ENCODE results near the gene GID8. TPM values are rescaled to one million over a fixed set of nuclear protein-coding genes. Genes with fewer than 3 reads are reported as not detected.
A peak's percentile ranks its signal among the peaks of the same experiment; 100 is the strongest.

Gene GID8
- total and polyA plus RNA-seq, 2 of the 13 experiments (the other 11 are each of a cell fraction or from before 2014, with no cell fraction given), result 39.6 to 59.8 TPM

DNA sequence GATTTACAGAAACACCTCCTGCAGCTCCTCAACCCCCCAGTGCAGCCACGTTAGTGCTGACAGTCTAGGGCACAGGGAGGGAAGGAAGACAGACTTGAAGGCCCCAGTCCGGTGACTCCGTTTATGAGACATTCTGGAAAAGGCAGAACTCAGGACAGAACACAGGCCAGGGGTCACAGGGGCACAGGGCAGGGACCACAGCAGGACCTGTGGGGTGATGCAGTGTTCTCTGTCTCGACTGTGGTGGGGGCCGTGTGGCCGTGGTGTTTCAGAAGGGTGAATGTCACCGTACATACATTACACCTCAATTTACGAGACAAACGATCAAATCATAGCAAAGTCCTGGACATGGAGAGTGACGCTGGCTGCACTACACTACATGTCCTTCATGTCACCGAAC lies 57.5 kb downstream of the GID8 start:
- ATAC-seq (no peak), FAIRE-seq (no peak), DNase-seq (ENCODE audit: low spot score) (no peak)
- H3K9me3 ChIP-seq (ENCODE audit: low read length), result no peaks in the 10 kb centered on the region
- in situ Hi-C loops (cut with HindIII; ENCODE audit: extremely low pct_ligation_motif_present, low pct_unique_long_range_greater_than_20kb), result no loop called here
- H3K36me3 ChIP-seq (replicated peaks in 1 of 2; ENCODE audit: control insufficient read depth in 1 of 2, insufficient read depth in 2 of 2, low read length in 2 of 2), result no peaks in the 10 kb centered on the region
- BruUV-seq (replicated peaks), result no TSS peak
- ChIA-PET CTCF (ENCODE audit: low intra/inter-chr PET ratio, low total read pairs) (no interaction called here), POLR2A (no interaction called here)
- H4K20me1 ChIP-seq (ENCODE audit: insufficient read depth, low read length), result peaks cover 3% of the 10 kb centered on the region; the same call in 1 of the 2 replicates
- 15% methylated on average over 11 of the region's 11 CpGs for WGBS (ENCODE audit: low lambda C conversion rate)
- no peak overlapping the region for H2AFZ ChIP-seq (ENCODE audit: low read length)
- H3K9ac ChIP-seq (ENCODE audit: insufficient read depth, low read depth, low read length), result no peak overlapping the region
- H3K27ac ChIP-seq (ENCODE audit: extremely low read length, insufficient read depth, low read length), result no peak overlapping the region
- H3K79me2 ChIP-seq (ENCODE audit: insufficient read depth, low read length), result no peaks in the 10 kb centered on the region
- H3K27me3 ChIP-seq (ENCODE audit: control insufficient read depth in 1 of 2, insufficient read depth in 2 of 2, low read length in 2 of 2), result peaks cover 59 to 94% of the 10 kb centered on the region in 2 experiments
- H3K4me3 ChIP-seq (replicated peaks in 1 of 3; ENCODE audit: insufficient read depth in 1 of 3, low read depth in 2 of 3, low read length in 3 of 3), result no peak overlapping the region
- no peak overlapping the region for H3K4me2 ChIP-seq (ENCODE audit: low read depth, low read length)
- H3K4me1 ChIP-seq (ENCODE audit: insufficient read depth, low read length), result no peaks in the 10 kb centered on the region
- intact Hi-C loops (cut with micrococcal nuclease; ENCODE audit: unreplicated experiment), result no loop called here
- no peak for TF ChIP-seq NFIC (IDR thresholded peaks at IDR 0.05; ENCODE audit: low read length)
- TF ChIP-seq, protein P1, sequence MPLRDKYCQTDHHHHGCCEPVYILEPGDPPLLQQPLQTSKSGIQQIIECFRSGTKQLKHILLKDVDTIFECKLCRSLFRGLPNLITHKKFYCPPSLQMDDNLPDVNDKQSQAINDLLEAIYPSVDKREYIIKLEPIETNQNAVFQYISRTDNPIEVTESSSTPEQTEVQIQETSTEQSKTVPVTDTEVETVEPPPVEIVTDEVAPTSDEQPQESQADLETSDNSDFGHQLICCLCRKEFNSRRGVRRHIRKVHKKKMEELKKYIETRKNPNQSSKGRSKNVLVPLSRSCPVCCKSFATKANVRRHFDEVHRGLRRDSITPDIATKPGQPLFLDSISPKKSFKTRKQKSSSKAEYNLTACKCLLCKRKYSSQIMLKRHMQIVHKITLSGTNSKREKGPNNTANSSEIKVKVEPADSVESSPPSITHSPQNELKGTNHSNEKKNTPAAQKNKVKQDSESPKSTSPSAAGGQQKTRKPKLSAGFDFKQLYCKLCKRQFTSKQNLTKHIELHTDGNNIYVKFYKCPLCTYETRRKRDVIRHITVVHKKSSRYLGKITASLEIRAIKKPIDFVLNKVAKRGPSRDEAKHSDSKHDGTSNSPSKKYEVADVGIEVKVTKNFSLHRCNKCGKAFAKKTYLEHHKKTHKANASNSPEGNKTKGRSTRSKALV (CRISPR knock-in tag; IDR thresholded peaks at IDR 0.05), result 0 out of 2 replicates have a peak, but pooled peaks have one; percentile 31

DNA sequence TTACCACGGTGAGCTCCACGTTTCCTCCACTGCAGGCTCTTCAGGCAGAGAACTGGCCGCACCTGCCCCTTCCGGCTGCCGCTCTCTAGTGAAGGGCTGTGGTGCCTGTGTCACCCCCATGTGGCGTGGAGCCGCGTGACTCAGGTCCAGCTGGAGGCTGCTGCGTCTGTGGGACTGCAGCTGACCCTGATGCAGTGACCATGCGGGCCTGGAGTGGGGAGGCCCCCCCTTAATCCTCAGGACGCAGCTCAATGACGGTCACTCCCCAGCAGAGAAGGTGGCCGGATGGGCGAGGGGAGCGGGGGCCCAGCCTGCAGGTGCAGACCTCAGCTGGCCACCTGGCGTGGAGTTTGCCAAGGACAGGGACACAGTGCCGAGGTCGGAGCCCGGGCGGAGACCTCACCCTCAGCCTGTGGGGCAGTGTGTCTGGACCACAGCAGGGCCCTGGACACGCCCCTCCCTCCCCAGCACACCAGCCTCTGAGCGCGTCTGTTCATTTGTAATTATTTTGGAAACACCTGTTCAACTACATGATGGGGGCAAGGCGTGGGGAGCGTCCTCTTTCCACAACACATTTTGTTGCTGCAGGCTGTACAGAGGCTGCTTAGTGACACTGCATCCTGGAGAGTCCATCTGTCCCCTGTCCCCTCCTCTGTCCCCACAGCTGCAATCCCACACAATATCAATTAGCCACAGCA lies 58.1 kb downstream of the GID8 start:
- H3K79me2 ChIP-seq (ENCODE audit: insufficient read depth, low read length), result no peaks in the 10 kb centered on the region
- TF ChIP-seq ZNF605 (CRISPR knock-in tag; IDR thresholded peaks at IDR 0.05) (no peak), GABPA (IDR thresholded peaks at IDR 0.05; ENCODE audit: low read depth, low read length) (no peak), GABPA (CRISPR knock-in tag; IDR thresholded peaks at IDR 0.05; ENCODE audit: low read depth) (no peak), RARG (CRISPR knock-in tag; IDR thresholded peaks at IDR 0.05; ENCODE audit: low read depth) (no peak), MAZ (IDR thresholded peaks at IDR 0.05; ENCODE audit: borderline replicate concordance, low read depth, low read length) (no peak), MAZ (CRISPR knock-in tag; IDR thresholded peaks at IDR 0.05; ENCODE audit: low read depth) (no peak), HES4 (CRISPR knock-in tag; IDR thresholded peaks at IDR 0.05; ENCODE audit: borderline replicate concordance) (peak; percentile 57; the same call in 1 of the 2 replicates)
- TF ChIP-seq, protein P2, sequence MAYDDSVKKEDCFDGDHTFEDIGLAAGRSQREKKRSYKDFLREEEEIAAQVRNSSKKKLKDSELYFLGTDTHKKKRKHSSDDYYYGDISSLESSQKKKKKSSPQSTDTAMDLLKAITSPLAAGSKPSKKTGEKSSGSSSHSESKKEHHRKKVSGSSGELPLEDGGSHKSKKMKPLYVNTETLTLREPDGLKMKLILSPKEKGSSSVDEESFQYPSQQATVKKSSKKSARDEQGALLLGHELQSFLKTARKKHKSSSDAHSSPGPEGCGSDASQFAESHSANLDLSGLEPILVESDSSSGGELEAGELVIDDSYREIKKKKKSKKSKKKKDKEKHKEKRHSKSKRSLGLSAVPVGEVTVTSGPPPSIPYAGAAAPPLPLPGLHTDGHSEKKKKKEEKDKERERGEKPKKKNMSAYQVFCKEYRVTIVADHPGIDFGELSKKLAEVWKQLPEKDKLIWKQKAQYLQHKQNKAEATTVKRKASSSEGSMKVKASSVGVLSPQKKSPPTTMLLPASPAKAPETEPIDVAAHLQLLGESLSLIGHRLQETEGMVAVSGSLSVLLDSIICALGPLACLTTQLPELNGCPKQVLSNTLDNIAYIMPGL (CRISPR knock-in tag; IDR thresholded peaks at IDR 0.05; ENCODE audit: borderline replicate concordance in 1 of 2, low read depth in 1 of 2), result no peak
- FAIRE-seq, result no peak
- no peak overlapping the region for H2AFZ ChIP-seq (ENCODE audit: low read length)
- ChIA-PET POLR2A (no interaction called here), CTCF (ENCODE audit: low intra/inter-chr PET ratio, low total read pairs) (no interaction called here)
- no peaks in the 10 kb centered on the region for H3K4me1 ChIP-seq (ENCODE audit: insufficient read depth, low read length)
- in situ Hi-C loops (cut with HindIII; ENCODE audit: extremely low pct_ligation_motif_present, low pct_unique_long_range_greater_than_20kb) (no loop called here), intact Hi-C loops (cut with micrococcal nuclease; ENCODE audit: unreplicated experiment) (no loop called here)
- no peak overlapping the region for H3K4me2 ChIP-seq (ENCODE audit: low read depth, low read length)
- no peak for DNase-seq (ENCODE audit: low spot score)
- peaks cover 3% of the 10 kb centered on the region; the same call in 1 of the 2 replicates for H4K20me1 ChIP-seq (ENCODE audit: insufficient read depth, low read length)
- no peak overlapping the region for H3K9ac ChIP-seq (ENCODE audit: insufficient read depth, low read depth, low read length)
- H3K27me3 ChIP-seq (ENCODE audit: control insufficient read depth in 1 of 2, insufficient read depth in 2 of 2, low read length in 2 of 2), result peaks cover 57 to 94% of the 10 kb centered on the region in 2 experiments
- no peak overlapping the region for H3K27ac ChIP-seq (ENCODE audit: extremely low read length, insufficient read depth, low read length)
- no peaks in the 10 kb centered on the region for H3K36me3 ChIP-seq (replicated peaks in 1 of 2; ENCODE audit: control insufficient read depth in 1 of 2, insufficient read depth in 2 of 2, low read length in 2 of 2)
- no peak overlapping the region for H3K4me3 ChIP-seq (replicated peaks in 1 of 3; ENCODE audit: insufficient read depth in 1 of 3, low read depth in 2 of 3, low read length in 3 of 3)
- no peaks in the 10 kb centered on the region for H3K9me3 ChIP-seq (ENCODE audit: low read length)
- 27% methylated on average over 19 of the region's 25 CpGs for WGBS (ENCODE audit: low lambda C conversion rate)
- no TSS peak for BruUV-seq (replicated peaks)
- ATAC-seq, result no peak
